ENCODE data around the gene ABHD2. TPM values are rescaled to one million over a fixed set of nuclear protein-coding genes. Genes with fewer than 3 reads are reported as not detected.
"Not testable (repeated sequence)": the region's sequence is repeated elsewhere in the genome, so short reads cannot be mapped to it uniquely, and the experiment has no call there.

ABHD2 gene
- total RNA-seq, 2 donors from 2014 or later: 44.9 to 52.3 TPM

DNA sequence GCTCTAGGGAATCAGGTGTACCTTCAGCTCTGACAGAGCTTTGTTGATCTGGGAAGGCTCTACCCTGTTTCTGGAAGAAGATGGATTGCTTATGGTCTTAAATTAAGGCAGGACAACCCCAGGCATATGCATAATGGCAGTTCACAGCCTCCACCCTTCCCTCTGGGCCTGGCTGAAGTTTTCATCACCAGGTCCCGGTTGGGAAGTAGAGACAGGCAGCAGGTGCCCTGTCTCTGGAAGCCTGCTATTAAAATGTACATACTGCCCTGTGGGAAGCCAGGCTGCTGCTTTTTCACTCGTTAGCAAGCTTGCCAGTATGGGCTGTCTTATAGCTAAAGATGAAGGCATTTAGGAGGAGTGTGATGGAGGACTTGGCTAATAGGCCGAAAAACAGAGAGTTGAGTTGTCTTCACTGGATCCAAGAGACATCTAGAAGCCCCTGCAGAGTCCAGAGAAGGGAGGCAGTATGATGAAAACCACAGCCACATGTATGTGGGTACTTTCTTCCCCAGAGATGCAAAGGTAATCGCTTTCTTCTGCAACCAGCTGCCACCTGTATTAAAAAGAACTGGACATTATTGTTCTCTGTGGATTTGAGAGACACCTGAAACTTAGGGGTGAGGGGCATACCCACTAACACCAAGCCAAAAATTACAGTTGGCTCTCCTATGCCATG, 34.4 kb downstream of the ABHD2 start:
- DNase-seq (ENCODE audit: low spot score in 2 of 2): no peak
- peak overlapping the region in 1 of 2 donors; percentile 40 for H3K27ac Mint-ChIP-seq
- H3K9me3 Mint-ChIP-seq: no peaks in the 10 kb centered on the region
- no peak for ATAC-seq
- peaks cover 6 to 13% of the 10 kb centered on the region in 2 donors for H3K36me3 Mint-ChIP-seq

DNA sequence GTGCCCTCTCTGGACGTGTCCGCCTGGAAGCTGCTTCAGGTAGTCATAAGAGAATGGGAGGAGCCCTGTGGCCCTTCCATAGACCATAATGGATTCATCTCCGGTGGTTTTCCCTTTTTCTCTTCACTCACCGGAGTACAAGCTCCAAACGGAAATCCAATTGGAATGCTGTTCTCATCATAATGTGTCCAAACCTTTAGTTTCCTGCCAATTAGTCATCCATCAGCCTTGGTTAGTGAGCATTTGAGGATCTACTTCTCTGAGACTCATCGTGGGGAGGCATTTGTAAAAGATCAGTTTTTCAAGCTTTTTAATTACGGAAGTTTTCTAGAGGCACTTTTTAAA, 34.9 kb downstream of the ABHD2 start:
- Mint-ChIP-seq H3K27ac (no peak overlapping the region), H3K9me3 (no peaks in the 10 kb centered on the region), H3K36me3 (peaks cover 6 to 10% of the 10 kb centered on the region in 2 donors)
- DNase-seq (ENCODE audit: low spot score in 2 of 2): no peak
- no peak for ATAC-seq

DNA sequence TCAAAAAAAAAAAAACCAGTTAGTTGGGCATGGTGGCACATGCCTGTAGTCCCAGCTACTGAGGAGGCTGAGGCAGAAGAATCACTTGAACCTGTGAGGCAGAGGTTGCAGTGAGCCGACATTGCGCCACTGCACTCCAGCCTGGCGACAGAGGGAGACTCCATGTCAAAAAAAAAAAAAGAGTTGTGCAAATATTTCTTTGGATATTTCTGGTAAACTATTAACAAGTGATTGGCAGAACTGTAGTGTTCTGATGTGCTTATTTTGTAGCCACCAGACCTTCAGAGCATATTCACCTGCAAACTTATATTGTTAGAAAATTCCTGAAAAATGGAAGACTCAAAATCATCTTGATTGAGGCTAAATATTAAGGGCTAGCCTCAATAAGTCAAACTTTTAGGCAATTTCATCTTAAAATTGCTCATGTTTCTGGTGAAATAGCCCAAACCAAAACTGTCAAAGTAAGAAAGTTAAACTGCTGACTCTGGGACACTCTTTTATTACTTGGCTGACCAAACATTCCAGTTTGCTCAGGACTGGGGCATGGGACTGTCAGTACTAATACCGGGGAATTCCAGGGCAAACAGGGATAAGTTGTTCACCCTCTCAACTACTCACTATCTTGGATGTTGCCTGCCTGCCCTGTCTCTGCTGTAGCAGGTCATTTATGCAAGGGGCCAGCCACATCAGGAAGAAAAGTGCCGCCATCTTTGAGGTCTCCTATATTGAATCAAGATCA, 37.0 kb downstream of the ABHD2 start:
- Mint-ChIP-seq H3K9me3 (no peaks in the 10 kb centered on the region), H3K36me3 (peaks cover 6 to 10% of the 10 kb centered on the region in 2 donors), H3K27ac (peak overlapping the region; percentile 22 to 45)
- ATAC-seq (no peak), DNase-seq (ENCODE audit: low spot score in 2 of 2) (no peak)

DNA sequence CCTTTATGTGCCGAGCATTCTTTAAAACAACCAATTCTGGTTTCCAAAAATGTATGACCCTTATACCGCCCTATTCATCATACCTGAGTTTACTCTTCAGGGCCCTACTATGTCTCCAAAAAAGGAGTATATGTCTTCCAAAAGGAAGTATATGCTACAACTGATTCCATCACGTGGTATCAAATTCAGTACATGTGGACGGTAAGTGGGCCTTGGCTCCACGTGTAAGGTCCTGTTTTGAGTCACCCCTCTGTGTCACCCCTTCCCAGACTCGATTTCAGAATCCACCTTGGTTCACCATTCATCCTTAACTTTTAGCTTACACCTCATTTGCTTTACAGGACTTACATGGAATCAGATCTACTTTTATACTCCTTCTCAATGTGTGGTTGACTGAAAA, 37.8 kb downstream of the ABHD2 start:
- H3K27ac Mint-ChIP-seq: peak overlapping the region in 1 of 2 donors; percentile 45
- H3K36me3 Mint-ChIP-seq: peaks cover 8 to 10% of the 10 kb centered on the region in 2 donors
- ATAC-seq (peak; percentile 27 to 42), DNase-seq (ENCODE audit: low spot score in 2 of 2) (no peak)
- H3K9me3 Mint-ChIP-seq: no peaks in the 10 kb centered on the region

DNA sequence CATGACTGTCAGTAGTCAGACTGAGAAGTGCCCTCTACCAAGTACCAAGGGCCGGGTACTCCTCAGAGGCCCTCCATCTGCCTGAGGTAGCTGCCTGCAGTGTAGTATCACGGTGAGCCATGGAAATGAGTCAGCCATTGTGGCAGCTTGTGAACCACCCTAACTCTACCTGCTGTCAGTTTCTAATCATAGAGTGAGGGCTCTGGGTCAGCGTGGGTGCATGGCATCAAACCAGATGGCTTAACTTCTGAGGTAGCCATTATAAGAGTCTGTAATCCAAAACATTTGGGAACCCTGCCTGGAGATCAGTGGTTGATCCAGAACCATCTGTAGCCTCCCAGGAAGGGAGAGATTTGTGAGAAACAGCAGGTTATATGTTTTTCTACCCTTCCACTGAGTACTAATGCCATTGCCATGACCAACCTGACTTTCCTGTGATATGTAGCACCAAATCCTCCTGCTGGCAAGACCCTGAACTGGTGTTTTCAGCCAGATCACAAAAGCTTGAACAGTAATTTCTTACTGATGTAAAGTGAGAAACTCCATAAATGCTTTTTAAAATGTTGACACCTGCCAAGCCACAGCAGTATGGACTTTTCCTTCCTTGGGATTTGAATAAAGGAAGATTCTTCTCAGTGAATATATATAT, 38.9 kb downstream of the ABHD2 start:
- no peaks in the 10 kb centered on the region for H3K9me3 Mint-ChIP-seq
- H3K36me3 Mint-ChIP-seq: peaks cover 10 to 12% of the 10 kb centered on the region in 2 donors
- DNase-seq (ENCODE audit: low spot score in 2 of 2) (no peak), ATAC-seq (peak; percentile 84 to 91)
- H3K27ac Mint-ChIP-seq: no peak overlapping the region

DNA sequence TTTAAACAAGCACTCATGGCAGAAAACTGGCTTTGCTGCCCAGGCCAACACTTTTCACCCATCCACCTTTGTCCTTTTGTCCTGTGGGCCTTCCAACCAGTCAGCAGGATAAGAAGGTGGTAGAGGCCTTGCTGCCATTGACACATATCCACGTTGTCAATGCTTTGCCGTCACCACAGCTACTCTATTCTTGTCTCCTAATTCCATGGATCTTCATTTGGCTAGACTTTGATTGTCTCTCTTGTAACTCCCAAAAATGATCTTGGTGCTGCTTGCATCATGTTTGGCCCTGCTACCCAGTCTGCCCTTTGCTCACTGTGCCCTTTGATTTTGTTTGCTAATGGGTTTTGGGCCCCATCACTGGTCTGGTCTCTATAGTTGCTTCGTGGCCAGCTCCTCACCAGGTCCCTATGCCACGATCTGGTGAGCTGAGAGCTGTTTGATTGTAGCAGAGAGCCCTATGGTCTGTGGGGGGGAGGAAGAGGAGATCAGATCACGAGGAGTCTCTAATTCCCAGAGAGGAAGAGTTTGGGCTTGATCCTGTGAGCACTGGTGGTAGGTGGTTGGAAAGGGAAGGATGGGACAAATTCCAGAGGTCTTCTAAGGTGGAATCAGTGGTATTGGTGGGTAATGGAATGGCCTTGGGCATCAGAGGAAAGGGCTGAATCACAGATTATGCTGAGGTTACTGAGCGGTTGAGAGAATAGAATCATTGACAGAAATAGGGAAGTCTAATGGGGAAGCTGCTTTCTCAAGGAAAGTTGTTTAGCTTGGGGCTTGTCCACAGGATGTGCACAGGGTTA, 40.3 kb downstream of the ABHD2 start:
- no peak overlapping the region for H3K27ac Mint-ChIP-seq
- peaks cover 10 to 12% of the 10 kb centered on the region in 2 donors for H3K36me3 Mint-ChIP-seq
- H3K9me3 Mint-ChIP-seq: no peaks in the 10 kb centered on the region
- ATAC-seq (no peak), DNase-seq (ENCODE audit: low spot score in 2 of 2) (no peak)

DNA sequence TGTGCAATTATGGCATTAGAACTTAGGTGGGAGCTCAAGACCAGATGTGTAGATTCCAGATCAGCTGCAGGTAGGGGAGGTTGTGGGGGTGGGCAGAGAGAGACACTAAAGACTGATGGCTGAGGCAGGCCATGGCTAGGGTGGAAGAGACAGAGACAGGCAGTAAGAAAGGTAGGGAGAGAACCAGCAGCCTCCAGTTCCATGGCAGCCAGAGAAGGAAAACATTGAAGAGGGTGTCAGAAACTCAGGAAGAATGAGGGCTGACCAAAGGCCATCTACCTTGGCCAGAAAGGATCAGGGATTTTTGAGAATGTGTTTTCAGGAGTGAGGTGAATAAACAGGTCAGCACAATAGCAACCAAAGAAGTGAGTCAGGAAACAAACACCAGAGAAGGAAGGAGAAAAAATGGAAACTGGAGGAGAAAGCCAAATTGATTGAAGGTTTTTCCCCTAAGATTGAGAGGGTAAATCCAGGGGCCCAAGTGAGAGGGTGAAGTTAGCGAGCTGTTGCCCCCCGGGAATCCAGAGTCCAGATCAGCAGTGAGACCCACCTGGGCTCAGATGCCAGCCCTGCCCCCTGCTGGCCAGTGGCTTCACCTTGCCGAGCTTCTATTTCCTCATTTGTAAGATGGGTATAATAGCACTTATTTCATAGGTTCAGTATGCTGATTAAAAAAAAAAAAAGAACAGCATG, 41.0 kb downstream of the ABHD2 start:
- peak in 1 of 2 donors; percentile 42 for ATAC-seq
- peak in 1 of 2 donors; percentile 53 for DNase-seq (ENCODE audit: low spot score in 2 of 2)
- peaks cover 10 to 12% of the 10 kb centered on the region in 2 donors for H3K36me3 Mint-ChIP-seq
- H3K9me3 Mint-ChIP-seq: no peaks in the 10 kb centered on the region
- no peak overlapping the region for H3K27ac Mint-ChIP-seq

DNA sequence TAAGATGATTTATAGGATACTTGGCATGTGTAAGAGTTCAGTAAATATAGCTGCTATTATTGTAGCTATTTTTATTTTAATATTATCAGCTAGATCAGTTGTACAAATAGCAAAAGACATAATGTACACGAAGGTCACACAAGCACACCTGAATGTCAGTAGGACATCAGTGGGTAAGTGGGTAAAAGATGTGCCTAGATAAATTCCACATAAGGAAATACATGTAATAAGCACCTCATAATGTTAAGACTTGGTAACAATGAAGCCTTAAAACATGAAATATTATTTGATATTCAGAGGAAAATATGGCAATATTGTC, 41.5 kb downstream of the ABHD2 start:
- Mint-ChIP-seq H3K36me3 (peaks cover 10 to 12% of the 10 kb centered on the region in 2 donors), H3K27ac (no peak overlapping the region), H3K9me3 (no peaks in the 10 kb centered on the region)
- no peak for DNase-seq (ENCODE audit: low spot score in 2 of 2)
- ATAC-seq: no peak

DNA sequence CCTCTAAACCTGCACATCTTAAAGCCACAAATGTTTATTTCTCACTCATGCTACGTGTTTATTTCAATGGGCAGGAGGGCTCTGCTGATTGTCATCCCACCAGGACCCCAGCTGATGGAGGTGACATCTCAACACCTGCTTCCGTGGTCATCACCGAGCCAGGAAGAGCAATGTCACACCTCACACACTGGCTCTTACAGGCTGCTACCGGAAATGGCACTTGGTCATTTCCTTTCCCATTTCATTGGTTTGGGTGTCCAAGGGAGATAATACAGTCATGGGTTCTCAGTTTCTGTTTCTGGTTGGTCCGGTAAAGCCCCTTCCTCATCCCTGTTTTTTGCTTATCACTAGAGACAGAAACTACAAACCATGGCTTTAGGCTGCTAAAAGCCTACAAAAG, 41.9 kb downstream of the ABHD2 start:
- Mint-ChIP-seq H3K36me3 (peaks cover 10 to 12% of the 10 kb centered on the region in 2 donors), H3K27ac (no peak overlapping the region), H3K9me3 (no peaks in the 10 kb centered on the region)
- DNase-seq (ENCODE audit: low spot score in 2 of 2) (peak in 1 of 2 donors; percentile 60), ATAC-seq (peak in 1 of 2 donors; percentile 75)

DNA sequence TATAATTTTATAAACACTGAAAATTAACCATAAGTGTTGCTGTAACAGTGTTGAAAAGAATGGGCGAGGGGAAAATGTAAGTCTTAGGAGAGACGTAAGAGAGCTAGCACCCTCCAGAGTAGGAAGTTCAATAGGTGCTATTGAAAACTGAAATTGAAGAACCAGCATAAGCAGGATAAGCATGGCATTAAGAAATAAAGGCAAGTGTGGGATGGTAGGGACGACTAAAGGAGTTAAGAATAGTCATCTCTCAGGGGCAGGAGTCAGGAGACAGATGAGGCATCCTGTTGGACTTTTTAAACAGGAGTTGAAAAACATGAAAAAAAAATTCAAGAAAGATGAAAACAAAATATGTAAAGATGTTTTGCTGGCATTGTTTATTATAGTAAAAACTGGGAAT, 43.5 kb downstream of the ABHD2 start:
- no peak for ATAC-seq
- Mint-ChIP-seq H3K36me3 (peaks cover 10 to 15% of the 10 kb centered on the region in 2 donors), H3K9me3 (no peaks in the 10 kb centered on the region), H3K27ac (no peak overlapping the region)
- no peak for DNase-seq (ENCODE audit: low spot score in 2 of 2)

DNA sequence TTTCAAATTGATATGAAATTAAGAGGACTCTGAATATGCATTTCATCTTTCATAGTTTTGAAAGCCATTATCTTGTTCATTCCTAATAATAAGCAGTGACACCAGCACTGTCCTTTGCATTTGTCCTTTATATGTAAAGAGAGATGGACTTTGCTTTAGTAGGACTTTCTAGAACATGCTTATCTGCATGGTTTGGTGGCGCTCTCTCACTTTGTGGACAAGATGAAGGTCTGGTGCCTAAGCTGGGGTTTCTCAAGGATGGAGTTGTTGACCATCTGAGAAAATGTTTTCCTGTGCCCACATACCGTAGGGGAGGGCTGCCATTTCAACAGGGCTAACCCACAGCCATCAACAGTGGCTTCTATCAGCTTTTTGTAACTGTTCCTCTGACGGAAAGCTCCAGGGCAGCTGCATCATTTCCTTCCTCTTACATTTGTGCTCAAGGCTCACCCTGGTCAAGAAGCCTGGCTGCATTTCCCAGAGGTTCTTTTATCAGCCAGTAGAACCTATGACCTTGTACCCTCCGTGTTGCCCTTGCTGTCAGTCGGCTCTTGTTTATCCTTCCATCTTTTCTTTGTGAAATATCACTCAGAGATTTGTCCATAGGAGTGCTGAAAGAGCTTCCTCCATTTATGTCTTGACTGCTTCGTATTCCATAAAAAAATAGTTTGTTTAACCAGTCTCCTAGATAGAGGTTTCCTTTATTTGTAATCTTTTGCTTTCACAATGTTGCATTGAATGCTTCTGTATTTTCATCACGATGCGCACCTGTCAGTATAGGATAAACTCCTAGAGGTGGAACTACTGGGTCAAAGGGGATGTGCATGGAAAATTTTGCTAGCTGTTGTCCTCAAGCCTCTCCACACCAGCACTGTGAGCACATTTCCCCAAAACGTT, 44.6 kb downstream of the ABHD2 start:
- no peak for ATAC-seq
- H3K36me3 Mint-ChIP-seq: peaks cover 10 to 16% of the 10 kb centered on the region in 2 donors
- peak overlapping the region in 1 of 2 donors; percentile 37 for H3K27ac Mint-ChIP-seq
- H3K9me3 Mint-ChIP-seq: no peaks in the 10 kb centered on the region
- no peak for DNase-seq (ENCODE audit: low spot score in 2 of 2)

DNA sequence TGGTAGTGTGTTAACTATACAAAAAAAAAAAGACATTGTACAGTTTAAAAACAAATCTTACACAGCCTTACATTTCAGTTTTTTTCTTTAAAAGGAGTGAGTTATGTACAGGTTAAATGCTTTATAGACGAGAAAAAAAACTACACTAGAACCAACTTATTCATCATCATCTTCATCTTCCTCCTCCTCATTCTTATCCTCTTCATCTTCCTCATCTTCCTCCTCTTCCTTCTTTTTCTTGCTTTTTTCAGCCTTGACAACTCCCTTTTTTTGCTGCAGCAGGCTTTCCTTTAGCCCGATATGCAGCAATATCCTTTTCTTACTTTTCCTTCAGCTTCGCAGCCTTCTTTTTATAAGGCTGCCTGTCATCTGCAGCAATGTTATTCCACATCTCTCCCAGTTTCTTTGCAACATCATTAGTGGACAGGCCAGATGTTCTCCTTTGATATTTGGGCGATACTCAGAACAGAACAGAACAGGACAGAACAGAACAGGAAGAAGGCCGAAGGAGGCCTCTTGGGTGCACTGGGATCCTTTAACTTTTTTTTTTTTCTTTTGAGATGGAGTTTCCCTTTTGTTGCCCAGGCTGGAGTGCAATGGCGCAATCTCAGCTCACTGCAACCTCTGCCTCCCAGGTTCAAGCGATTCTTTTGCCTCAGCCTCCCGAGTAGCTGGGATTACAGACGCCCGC, 47.3 kb downstream of the ABHD2 start:
- H3K36me3 Mint-ChIP-seq: peaks cover 10 to 16% of the 10 kb centered on the region in 2 donors
- H3K27ac Mint-ChIP-seq; H3K9me3 Mint-ChIP-seq; DNase-seq (ENCODE audit: low spot score in 2 of 2); ATAC-seq: not testable (repeated sequence)

DNA sequence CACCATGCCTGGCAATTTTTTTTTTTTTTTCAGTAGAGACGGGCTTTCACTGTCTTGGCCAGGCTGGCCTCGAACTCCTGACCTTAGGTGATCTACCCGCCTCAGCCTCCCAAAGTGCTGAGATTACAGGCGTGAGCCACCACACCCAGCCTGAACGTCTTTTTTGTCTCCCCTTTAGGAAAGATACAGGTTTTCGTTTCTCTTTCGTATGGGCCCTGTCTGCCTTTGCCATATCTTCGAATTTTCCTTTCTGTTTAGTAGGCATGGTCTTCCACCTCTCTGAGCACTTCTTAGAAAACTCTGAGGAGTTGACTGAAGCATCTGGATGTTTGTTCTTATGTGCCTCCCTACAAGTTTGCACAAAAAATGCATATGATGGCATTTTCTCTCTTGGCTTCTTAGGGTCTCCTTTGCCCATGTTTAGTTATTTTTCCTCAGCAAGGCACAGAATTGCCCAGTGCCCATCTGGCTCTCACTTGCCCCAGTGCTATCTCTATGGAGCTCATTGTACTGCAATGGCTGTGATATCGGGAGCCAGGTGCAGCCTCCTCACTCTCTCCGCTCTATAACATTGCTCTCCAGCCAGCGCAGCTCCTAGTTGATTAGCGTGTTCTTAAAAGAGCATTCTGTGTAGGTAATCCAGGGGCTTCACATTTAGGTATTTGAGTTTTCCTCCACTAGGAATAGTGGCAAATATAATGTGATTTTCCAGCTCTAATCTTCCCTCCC, 48.0 kb downstream of the ABHD2 start:
- ATAC-seq (no peak), DNase-seq (ENCODE audit: low spot score in 2 of 2) (no peak)
- Mint-ChIP-seq H3K9me3 (no peaks in the 10 kb centered on the region), H3K27ac (peak overlapping the region; percentile 44 to 48), H3K36me3 (peaks cover 6 to 16% of the 10 kb centered on the region in 2 donors)

Measured in activated naive CD4-positive, alpha-beta T cell treated with anti-CD3 and anti-CD28 coated beads, Interleukin-2, amount 50 U/mL, for 72 hours (primary cell).